ENCODE measurements around the gene STRADB. TPM values are rescaled to one million over a fixed set of nuclear protein-coding genes. Genes with fewer than 3 reads are reported as not detected.
"Not testable (repeated sequence)": the region's sequence is repeated elsewhere in the genome, so short reads cannot be mapped to it uniquely, and the experiment has no call there.

Gene STRADB
- polyA plus RNA-seq (ENCODE audit: insufficient read length in 4 of 4): 10 to 100 TPM; 67.8 to 88.0 (median 82.3) TPM

- DNase-seq (ENCODE audit: low read depth in 4 of 4, low spot score in 3 of 4): peak; percentile 83 to 91 (median 86)
Observed at GRCh38 chr2:201451292-201452057, at the start of gene STRADB, which contains the start of gene TRAK2. Gene STRADB (plus strand): TSS chr2:201451740. CDS start chr2:201454841, 3,101 bp downstream. Gene TRAK2 (minus strand): TSS chr2:201451458. CDS start chr2:201420507, 30,951 bp downstream.

GRCh38 chr2:201401815-201402214 lies 49.7 kb upstream of the STRADB start:
- DNase-seq (ENCODE audit: low read depth in 4 of 4, low spot score in 3 of 4): no peak

- DNase-seq (ENCODE audit: low read depth in 4 of 4, low spot score in 3 of 4): no peak
Observed at GRCh38 chr2:201402651-201403562, 48.6 kb upstream of the STRADB start.

GRCh38 chr2:201403880-201404279 lies 47.7 kb upstream of the STRADB start:
- DNase-seq (ENCODE audit: low read depth in 4 of 4, low spot score in 3 of 4): no peak

- DNase-seq (ENCODE audit: low read depth in 4 of 4, low spot score in 3 of 4): no peak
Observed at GRCh38 chr2:201404699-201405280, 46.8 kb upstream of the STRADB start.

- no peak for DNase-seq (ENCODE audit: low read depth in 4 of 4, low spot score in 3 of 4)
Observed at GRCh38 chr2:201406077-201406662, 45.4 kb upstream of the STRADB start.

- no peak for DNase-seq (ENCODE audit: low read depth in 4 of 4, low spot score in 3 of 4)
Observed at GRCh38 chr2:201407265-201407664, 44.3 kb upstream of the STRADB start.

- no peak for DNase-seq (ENCODE audit: low read depth in 4 of 4, low spot score in 3 of 4)
Observed at GRCh38 chr2:201408931-201409330, 42.6 kb upstream of the STRADB start.

- no peak for DNase-seq (ENCODE audit: low read depth in 4 of 4, low spot score in 3 of 4)
Observed at GRCh38 chr2:201411421-201411820, 40.1 kb upstream of the STRADB start.

GRCh38 chr2:201413143-201413542 lies 38.4 kb upstream of the STRADB start:
- DNase-seq (ENCODE audit: low read depth in 4 of 4, low spot score in 3 of 4): no peak

GRCh38 chr2:201413552-201413951 lies 38.0 kb upstream of the STRADB start:
- DNase-seq (ENCODE audit: low read depth in 4 of 4, low spot score in 3 of 4): no peak

- DNase-seq (ENCODE audit: low read depth in 4 of 4, low spot score in 3 of 4): no peak
Observed at GRCh38 chr2:201414099-201415023, 37.2 kb upstream of the STRADB start.

- no peak for DNase-seq (ENCODE audit: low read depth in 4 of 4, low spot score in 3 of 4)
Observed at GRCh38 chr2:201415149-201415548, 36.4 kb upstream of the STRADB start.

GRCh38 chr2:201419057-201419635 lies 32.4 kb upstream of the STRADB start:
- no peak for DNase-seq (ENCODE audit: low read depth in 4 of 4, low spot score in 3 of 4)

GRCh38 chr2:201419986-201420385 lies 31.6 kb upstream of the STRADB start:
- DNase-seq (ENCODE audit: low read depth in 4 of 4, low spot score in 3 of 4): no peak

- no peak for DNase-seq (ENCODE audit: low read depth in 4 of 4, low spot score in 3 of 4)
Observed at GRCh38 chr2:201420442-201421113, 31.0 kb upstream of the STRADB start.

- DNase-seq (ENCODE audit: low read depth in 4 of 4, low spot score in 3 of 4): no peak
Observed at GRCh38 chr2:201425952-201426351, 25.6 kb upstream of the STRADB start.

GRCh38 chr2:201428366-201428765 lies 23.2 kb upstream of the STRADB start:
- not testable (repeated sequence) for DNase-seq (ENCODE audit: low read depth in 4 of 4, low spot score in 3 of 4)

- not testable (repeated sequence) for DNase-seq (ENCODE audit: low read depth in 4 of 4, low spot score in 3 of 4)
Observed at GRCh38 chr2:201429835-201430234, 21.7 kb upstream of the STRADB start.

All from left renal pelvis (tissue), 4 donors.